HG03342 (cell line): ENCODE data around the gene SLC30A3.

Experiments
- ATAC-seq: cut with Tn5 transposase; IDR thresholded peaks from one replicate; pipeline ENCODE4 v1.9.1; 2021; ENCODE audit warnings: mild to moderate bottlenecking, moderate library complexity; ENCODE audit not compliant: unreplicated experiment

SLC30A3 gene

GRCh38 chr2:27261926-27262298, 935 bp downstream of the SLC30A3 start:
- no peak for ATAC-seq

DNA sequence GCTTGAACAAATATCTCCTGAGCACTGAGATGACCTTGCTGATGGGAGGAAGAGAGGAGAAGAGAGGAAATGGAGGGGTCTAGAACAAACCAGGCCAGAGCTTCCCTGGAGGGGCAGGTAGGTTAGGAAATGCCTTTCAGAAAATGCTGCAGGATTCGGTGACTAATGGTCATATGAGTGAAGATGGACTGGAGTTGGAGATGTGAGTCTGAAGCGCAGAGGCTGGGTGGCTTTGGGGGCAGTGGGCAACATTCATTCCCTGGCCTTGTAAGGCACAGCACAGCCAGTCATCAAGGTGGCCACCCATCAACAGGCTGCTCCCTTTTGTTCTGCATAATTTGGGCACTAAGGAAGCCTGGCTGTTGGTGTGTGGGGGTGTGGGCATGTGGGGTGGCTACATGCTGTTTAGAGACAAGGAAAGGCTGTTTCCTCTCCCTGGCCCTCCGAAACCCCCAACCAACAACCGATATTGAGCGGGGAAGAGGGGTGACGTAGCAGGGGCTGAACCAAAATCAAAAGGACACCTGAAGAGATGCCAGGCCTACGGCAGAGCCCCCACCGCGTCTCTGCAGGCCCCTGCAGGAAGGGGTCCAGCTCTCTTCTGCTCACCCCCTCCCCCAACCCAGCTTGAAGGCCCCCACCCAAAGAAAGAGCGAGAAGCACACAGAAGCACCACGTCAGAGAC, 1.5 kb downstream of the SLC30A3 start:
- ATAC-seq, result no peak

DNA sequence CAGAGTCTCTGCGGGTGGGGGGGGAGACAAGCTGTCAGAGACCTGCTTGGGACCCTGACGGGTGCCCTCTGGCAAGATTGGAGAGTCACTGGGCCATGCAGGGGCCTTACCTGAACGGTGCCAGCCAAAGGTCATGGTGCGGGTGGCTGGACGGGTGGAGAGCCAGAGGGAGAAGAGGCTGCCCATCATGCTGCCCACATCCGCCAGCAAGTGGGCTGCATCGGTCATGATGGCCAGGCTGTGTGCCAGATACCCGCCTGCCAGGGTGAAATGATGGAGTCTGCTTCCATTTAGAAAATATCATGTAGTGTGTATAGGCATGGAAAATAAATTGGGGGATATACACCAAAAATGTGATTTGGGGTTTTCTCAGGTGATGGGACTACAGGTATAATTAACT, 4.8 kb downstream of the SLC30A3 start:
- no peak for ATAC-seq

GRCh38 chr2:27256855-27257454, 5.9 kb downstream of the SLC30A3 start:
- no peak for ATAC-seq

- no peak for ATAC-seq
These were observed 7.2 kb downstream of the SLC30A3 start for GRCh38 chr2:27255660-27256059.

DNA sequence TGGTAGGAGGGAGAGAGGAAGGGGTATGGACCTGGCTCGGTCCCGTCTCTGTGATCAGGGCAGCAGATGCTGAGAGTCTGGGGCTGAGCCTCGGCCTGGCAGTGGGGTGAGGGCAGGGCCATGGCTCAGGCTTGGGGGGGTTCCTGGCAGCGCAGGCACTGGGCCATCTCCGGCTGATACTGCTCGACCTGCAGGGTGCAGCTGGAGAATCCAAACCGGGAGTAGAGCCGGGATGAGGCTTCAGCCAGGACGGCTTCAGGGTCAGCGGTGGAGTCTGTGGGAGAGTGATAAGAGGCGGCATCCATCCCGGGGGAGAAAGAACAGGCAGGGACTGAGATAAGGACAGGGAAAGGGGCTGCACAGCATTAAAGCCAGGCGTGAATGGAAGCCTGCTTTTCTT, 7.7 kb downstream of the SLC30A3 start:
- ATAC-seq, result no peak

GRCh38 chr2:27251766-27252165, 11.1 kb downstream of the SLC30A3 start:
- ATAC-seq, result no peak

DNA sequence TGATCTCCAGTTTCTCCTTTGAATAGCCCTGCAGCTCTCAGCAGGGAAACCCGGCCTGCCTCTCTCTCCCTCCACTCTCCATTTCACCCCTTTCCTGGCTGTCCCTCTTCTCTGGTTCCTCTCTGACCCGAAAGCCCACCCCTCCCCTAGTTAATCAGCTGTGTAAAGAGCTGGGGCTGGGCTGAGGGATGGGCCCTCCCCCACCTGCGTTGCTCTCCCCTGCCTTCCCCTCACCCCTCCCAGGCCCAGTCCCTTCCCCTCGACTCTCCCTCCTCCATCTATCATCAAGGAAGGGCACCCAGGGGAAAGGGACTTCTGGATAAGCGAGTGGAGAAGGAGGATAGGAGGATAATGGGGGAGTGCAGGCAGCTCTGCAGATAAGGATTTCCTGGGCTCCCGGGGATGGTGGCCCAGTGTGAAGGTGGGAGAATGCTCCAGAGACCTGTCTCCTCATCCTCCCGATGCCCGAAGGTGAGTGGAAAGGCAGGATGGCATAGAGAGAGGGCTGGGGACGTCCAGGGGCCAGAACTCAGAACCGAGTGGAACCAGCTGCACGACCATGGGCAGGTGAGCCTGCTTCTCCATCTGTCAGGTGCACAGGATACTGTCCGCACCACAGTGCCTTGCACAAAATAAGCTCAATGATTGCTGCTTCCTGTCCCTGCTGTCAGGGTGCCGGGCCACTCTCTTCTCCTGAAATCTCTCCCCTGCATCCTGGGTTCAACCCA, 12.0 kb downstream of the SLC30A3 start:
- no peak for ATAC-seq

DNA sequence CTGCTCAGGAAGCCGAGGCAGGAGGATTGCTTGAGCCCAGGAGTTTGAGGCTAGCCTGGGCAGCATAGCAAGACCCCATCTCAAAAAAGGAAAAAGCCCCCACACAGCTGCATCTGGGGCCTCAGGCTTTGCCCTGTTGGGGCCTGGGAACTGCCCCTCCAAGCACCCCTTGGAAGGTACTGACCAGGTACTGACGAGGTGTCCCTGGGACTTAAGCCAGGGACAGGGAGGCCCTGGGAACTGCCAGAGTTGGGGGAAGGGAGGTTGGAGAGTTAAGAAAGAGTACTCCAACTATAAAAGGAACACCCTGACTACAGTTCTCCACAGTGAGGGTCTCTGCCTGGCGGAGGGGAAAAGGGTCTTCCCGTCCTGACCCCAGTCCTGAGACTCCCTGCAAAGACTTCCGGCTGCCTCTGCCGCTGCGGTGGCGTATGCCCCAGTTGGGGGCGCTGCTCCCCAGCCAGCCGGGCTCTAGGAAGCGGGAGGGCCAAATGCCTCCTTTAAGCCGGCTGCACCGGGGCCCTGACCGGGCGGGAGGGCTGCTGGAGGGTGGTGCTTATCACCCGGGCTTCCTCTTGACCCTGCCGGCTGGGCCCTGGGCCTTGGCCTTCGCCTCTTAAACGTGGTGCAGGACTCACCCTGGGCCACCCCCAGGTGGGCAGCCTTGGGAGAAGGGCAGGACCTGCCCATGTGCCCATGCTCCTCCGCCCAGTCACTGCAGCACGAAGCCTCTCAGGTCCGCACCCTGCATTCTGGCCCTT, 12.8 kb downstream of the SLC30A3 start:
- ATAC-seq, result no peak

- ATAC-seq, result no peak
These were observed 13.5 kb downstream of the SLC30A3 start for GRCh38 chr2:27249159-27249890.

GRCh38 chr2:27247893-27248292, 15.0 kb downstream of the SLC30A3 start:
- no peak for ATAC-seq

DNA sequence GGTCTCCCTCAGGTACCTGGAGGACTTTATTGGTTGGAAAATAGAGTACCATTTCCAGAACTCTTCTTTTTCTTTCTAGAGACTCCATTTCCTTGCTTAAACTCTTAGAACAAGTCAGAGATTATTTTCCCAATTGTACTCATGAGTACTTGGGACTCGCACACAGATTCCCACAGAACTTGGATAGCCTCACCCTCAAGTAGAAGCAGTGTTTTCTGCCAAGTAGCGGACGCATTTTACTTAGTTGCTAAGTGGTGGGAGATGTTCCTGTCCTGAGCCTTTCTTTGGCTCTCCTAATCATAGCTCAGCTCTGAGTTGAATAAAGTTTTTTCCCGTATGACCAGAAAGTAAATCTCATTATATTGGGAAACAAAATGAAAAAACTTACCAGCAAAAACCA, 17.2 kb downstream of the SLC30A3 start:
- no peak for ATAC-seq

DNA sequence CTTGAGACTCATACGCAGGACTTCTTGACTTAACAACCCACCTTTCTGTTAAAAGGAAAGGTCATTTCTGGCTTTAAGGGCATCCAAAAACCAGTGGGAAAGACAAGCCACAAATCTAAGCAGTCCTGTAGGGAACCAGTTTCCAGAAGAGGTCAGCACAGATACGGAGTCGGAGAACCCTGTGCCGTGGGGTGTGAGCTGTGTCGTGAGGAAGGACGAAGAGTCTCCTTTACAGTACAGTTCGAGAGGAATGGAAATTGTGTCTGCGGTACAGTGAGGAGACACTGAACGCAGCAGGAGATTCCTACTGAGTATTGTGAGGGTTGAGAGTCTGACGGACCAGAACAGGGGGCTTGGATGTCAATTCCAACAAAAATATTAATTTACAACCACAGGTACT, 17.7 kb downstream of the SLC30A3 start:
- no peak for ATAC-seq

DNA sequence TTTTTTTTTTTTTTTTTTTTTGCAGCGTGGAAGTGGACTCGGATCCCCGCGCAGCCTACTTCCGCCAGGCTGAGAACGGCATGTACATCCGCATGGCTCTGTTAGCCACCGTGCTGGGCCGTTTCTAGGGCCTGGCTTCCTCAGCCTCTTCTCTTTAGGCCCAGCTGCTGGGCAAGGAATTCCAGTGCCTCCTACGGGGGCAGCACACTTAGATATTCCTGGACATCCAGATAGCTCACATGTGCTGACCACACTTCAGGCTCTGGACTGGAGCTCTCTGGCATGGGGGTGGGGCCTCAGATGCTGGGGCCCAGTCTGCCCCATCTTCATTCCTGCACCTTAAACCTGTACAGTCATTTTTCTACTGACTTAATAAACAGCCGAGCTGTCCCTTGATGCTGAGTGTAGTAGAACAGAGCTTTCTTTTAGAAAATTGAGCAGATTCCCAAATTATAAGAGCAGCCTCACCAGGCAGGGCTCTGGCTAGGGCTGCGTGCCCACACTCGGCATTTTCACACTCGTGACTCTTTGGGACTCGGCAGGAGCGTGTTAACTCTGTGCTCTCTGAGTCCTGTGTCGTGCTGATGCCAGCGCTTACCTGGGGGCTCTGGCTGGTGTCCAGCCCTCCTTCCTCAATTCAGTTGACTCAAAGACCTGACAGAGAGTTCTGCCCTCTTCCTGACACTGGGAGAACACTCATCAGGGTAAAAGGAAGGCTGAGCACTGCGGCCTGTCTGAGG, 19.3 kb downstream of the SLC30A3 start:
- ATAC-seq, result no peak

- no peak for ATAC-seq
These were observed 20.3 kb downstream of the SLC30A3 start for GRCh38 chr2:27242614-27242951.

DNA sequence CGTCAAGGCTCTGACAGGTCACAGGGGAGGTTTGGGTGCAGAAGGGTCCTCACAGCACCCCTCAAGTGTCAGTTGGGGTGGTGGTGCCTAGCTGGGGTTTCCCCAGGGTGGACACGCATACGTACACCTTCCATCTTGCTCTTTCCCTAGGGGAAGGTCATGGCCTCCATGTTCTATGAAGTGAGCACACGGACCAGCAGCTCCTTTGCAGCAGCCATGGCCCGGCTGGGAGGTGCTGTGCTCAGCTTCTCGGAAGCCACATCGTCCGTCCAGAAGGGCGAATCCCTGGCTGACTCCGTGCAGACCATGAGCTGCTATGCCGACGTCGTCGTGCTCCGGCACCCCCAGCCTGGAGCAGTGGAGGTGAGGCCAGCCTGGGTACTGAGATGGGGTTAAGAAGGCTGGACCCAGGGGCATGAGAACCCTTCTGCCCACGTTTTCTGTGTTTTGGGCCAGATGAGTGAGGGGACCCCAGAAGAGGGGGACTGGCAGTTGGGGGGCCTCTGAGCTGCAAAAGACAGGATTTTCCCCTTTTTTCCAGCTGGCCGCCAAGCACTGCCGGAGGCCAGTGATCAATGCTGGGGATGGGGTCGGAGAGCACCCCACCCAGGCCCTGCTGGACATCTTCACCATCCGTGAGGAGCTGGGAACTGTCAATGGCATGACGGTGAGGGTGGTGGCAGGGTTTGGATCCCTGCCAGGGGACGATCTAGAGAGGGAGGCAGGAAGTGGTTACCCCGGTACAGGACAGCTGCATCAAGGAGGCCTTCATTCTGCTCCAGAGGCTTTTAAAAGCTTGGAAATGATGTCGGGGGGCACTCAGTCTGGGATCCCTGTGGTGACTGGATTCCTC, 20.9 kb downstream of the SLC30A3 start:
- no peak for ATAC-seq

DNA sequence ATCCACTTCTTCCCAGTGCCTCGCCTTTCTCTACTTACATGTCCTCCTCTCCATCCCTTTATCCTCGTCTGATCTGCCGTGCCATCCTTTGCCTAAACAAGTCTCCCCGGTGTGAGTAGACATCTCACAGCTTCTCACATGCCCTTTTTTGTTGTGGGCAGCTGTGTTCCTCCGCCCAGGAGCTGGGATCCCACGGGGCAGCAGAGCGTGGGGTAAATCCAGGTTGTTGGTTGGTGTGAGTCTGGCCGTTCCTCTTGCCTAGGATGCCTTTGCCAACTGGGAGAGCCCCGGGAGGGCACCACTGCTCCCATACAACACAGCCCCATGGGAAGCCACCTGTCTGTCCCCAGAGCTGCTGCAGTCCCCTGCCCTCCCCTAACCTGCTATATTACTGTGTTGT, 22.4 kb downstream of the SLC30A3 start:
- no peak for ATAC-seq

GRCh38 chr2:27238976-27239375, 23.9 kb downstream of the SLC30A3 start:
- ATAC-seq, result no peak

GRCh38 chr2:27237341-27237945, 25.4 kb downstream of the SLC30A3 start:
- no peak for ATAC-seq
